Upper lobe of left lung (tissue), 6 donors: Measurements from ENCODE around the gene CDH8. TPM values are rescaled to one million over a fixed set of nuclear protein-coding genes. Genes with fewer than 3 reads are reported as not detected.

Source experiments
- ATAC-seq, 2 donors: fragments of 200-7000 bp; cut with Tn5 transposase; one replicate each; pipeline ENCODE4 v1.9.1; 2022; ENCODE audit warnings: mild to moderate bottlenecking in 2 of 2, moderate library complexity in 2 of 2; ENCODE audit not compliant: low FRiP score in 2 of 2
- DNase-seq, 2 donors: peaks; one replicate each; pipeline ENCODE4 v3.0.0-alpha.2; 2019 to 2020
- H3K27ac ChIP-seq, 4 donors: fragments of 200-600 bp; sonication (generic); one replicate each; pipeline ENCODE4 v1.5.1; 2016 to 2019
- H3K27me3 ChIP-seq, 4 donors: fragments of 200-600 bp; sonication (generic); one replicate each; pipeline ENCODE4 v1.5.1; 2017 to 2019
- H3K36me3 ChIP-seq, 4 donors: fragments of 200-600 bp; sonication (generic); one replicate each; pipeline ENCODE4 v1.5.1; 2016 to 2019
- H3K4me1 ChIP-seq, 4 donors: fragments of 200-600 bp; sonication (generic); one replicate each; pipeline ENCODE4 v1.5.1; 2018 to 2019
- H3K4me3 ChIP-seq, 4 donors: fragments of 200-600 bp; sonication (generic); one replicate each; pipeline ENCODE4 v1.5.1; 2017 to 2019; ENCODE audit warnings: mild to moderate bottlenecking in 2 of 4, moderate library complexity in 1 of 4
- H3K9me3 ChIP-seq, 4 donors: fragments of 200-600 bp; sonication (generic); one replicate each; pipeline ENCODE4 v1.5.1; 2018 to 2019
- CTCF ChIP-seq, 6 experiments: fragments of 450-650 bp in 4 of 6; fragments of 200-600 bp in 2 of 6; sonication (generic) in 2 of 6; IDR thresholded peaks; one replicate each; pipeline ENCODE4 v1.5.1; 2016 to 2019; ENCODE audit warnings: antibody characterized with exemption in 6 of 6
- EP300 ChIP-seq, 4 donors: sonication (generic); formaldehyde crosslinking; IDR thresholded peaks; one replicate each; pipeline ENCODE4 v1.5.1; 2017; ENCODE audit warnings: antibody characterized with exemption in 4 of 4, control low read depth in 2 of 4
- POLR2A ChIP-seq, 4 donors: fragments of 450-650 bp; IDR thresholded peaks; one replicate each; pipeline ENCODE4 v1.5.1; 2016 to 2017; ENCODE audit warnings: antibody characterized with exemption in 4 of 4, mild to moderate bottlenecking in 2 of 4
- POLR2AphosphoS5 ChIP-seq, 2 donors: sonication (generic); formaldehyde crosslinking; IDR thresholded peaks; one replicate each; pipeline ENCODE4 v1.5.1; 2017; ENCODE audit warnings: antibody characterized with exemption in 2 of 2
- WGBS, 2 donors: methylation state at CpG; one replicate each; pipeline ENCODE4 v1.1.5; 2017 to 2018; 5-methylcytosine and 5-hydroxymethylcytosine counted together
- total RNA-seq, 6 donors: library from RNA; depleted of rRNA in 4 of 6; stranded (reverse); fragments of >200 nt in 4 of 6; gene quantifications; one replicate each; pipeline versions ENCODE4 v1.1.0 to v1.2.1, GENCODE V29; 2016 to 2021
- donor health status: DM: no; HTN: no; CAD: no; lungs with moderate emphysema.
- donor health status: DM: no; HTN: yes; CAD: no; lungs with severe emphysema.

Gene CDH8
- total RNA-seq, 6 donors from 2014 or later: 0.10 to 1.8 (median 0.31) TPM; not detected in 1

- 59 to 63% methylated on average over 2 of the region's 2 CpGs for WGBS, 2 donors
- Histone ChIP-seq H3K9me3 (no peaks in the 10 kb centered on the region), H3K36me3 (no peaks in the 10 kb centered on the region), H3K27me3 (no peaks in the 10 kb centered on the region), H3K4me1 (no peaks in the 10 kb centered on the region), H3K27ac (no peak overlapping the region), H3K4me3 (no peak overlapping the region)
- DNase-seq (no peak), ATAC-seq (no peak)
- TF ChIP-seq POLR2AphosphoS5 (IDR thresholded peaks at IDR 0.05): no peak
- TF ChIP-seq POLR2A (IDR thresholded peaks at IDR 0.05): no peak
- no peak for TF ChIP-seq EP300 (IDR thresholded peaks at IDR 0.05)
- no peak for TF ChIP-seq CTCF (IDR thresholded peaks at IDR 0.05)
Observed at GRCh38 chr16:61798741-61799140, 237.5 kb downstream of the CDH8 start.

- no peaks in the 10 kb centered on the region for H3K27me3 ChIP-seq
- DNase-seq: no peak
- H3K36me3 ChIP-seq: no peaks in the 10 kb centered on the region
- H3K4me3 ChIP-seq: no peak overlapping the region
- no peak for ATAC-seq
- 61 to 81% methylated on average over 1 of the region's 1 CpG for WGBS, 2 donors
- no peak overlapping the region for H3K27ac ChIP-seq
- no peaks in the 10 kb centered on the region for H3K4me1 ChIP-seq
- no peaks in the 10 kb centered on the region for H3K9me3 ChIP-seq
- TF ChIP-seq POLR2AphosphoS5 (IDR thresholded peaks at IDR 0.05) (no peak), CTCF (IDR thresholded peaks at IDR 0.05) (no peak), POLR2A (IDR thresholded peaks at IDR 0.05) (no peak), EP300 (IDR thresholded peaks at IDR 0.05) (no peak)
Observed at GRCh38 chr16:61797961-61798507, 238.2 kb downstream of the CDH8 start.

- Histone ChIP-seq H3K4me3 (no peak overlapping the region), H3K36me3 (no peaks in the 10 kb centered on the region), H3K27ac (no peak overlapping the region), H3K9me3 (no peaks in the 10 kb centered on the region), H3K27me3 (no peaks in the 10 kb centered on the region), H3K4me1 (no peaks in the 10 kb centered on the region)
- TF ChIP-seq CTCF (IDR thresholded peaks at IDR 0.05): no peak
- TF ChIP-seq POLR2AphosphoS5 (IDR thresholded peaks at IDR 0.05): no peak
- no peak for TF ChIP-seq EP300 (IDR thresholded peaks at IDR 0.05)
- TF ChIP-seq POLR2A (IDR thresholded peaks at IDR 0.05): no peak
- ATAC-seq: no peak
- no peak for DNase-seq
- WGBS, 2 donors: 77 to 81% methylated on average over 3 of the region's 3 CpGs
Observed at GRCh38 chr16:61797296-61797795, 238.9 kb downstream of the CDH8 start.

GRCh38 chr16:61792194-61792909 is 243.9 kb downstream of the CDH8 start:
- H3K27me3 ChIP-seq: no peaks in the 10 kb centered on the region
- H3K36me3 ChIP-seq: no peaks in the 10 kb centered on the region
- DNase-seq (no peak), ATAC-seq (peak in 1 of 2 donors; percentile 65)
- no peaks in the 10 kb centered on the region for H3K4me1 ChIP-seq
- WGBS, 2 donors: 87 to 89% methylated on average over 4 of the region's 4 CpGs
- no peak overlapping the region for H3K27ac ChIP-seq
- H3K9me3 ChIP-seq: no peaks in the 10 kb centered on the region
- TF ChIP-seq CTCF (IDR thresholded peaks at IDR 0.05): no peak
- TF ChIP-seq POLR2A (IDR thresholded peaks at IDR 0.05): no peak
- no peak for TF ChIP-seq EP300 (IDR thresholded peaks at IDR 0.05)
- no peak for TF ChIP-seq POLR2AphosphoS5 (IDR thresholded peaks at IDR 0.05)
- no peak overlapping the region for H3K4me3 ChIP-seq
